ENCODE measurements around the gene KATNAL2.
A peak's percentile ranks its signal among the peaks of the same experiment; 100 is the strongest.
"Not testable (repeated sequence)": the region's sequence is repeated elsewhere in the genome, so short reads cannot be mapped to it uniquely, and the experiment has no call there.

The KATNAL2 gene

DNA sequence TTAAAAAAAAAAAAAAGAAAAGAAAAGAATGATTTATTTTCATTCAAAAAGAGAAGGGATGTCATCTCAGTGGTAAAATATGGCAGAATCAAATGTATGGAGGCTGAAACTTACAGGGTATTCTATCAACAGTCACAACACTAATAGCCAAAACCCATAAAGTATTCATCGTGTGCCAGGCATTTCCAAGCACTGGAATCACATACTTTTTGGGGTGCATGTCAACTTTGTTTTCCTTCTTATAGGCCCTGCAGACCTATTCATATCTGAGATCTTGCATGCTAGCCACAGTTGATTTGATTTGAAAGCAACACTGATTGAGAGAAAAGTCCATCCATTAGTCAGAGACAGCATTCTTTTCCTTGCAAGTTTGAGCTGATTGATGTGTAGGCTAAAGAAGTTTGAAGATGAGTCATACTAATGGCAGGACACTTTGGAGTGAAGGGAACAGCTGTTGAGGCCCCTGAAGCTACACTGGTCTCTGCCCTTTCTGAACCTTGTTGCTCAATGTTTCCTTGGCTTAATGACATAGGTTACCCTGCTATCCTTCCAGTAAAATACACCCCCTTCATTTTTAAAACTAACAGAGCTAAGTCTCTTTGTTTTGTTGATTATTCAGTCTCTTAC, 22.0 kb downstream of the KATNAL2 start:
- no peak for DNase-seq

DNA sequence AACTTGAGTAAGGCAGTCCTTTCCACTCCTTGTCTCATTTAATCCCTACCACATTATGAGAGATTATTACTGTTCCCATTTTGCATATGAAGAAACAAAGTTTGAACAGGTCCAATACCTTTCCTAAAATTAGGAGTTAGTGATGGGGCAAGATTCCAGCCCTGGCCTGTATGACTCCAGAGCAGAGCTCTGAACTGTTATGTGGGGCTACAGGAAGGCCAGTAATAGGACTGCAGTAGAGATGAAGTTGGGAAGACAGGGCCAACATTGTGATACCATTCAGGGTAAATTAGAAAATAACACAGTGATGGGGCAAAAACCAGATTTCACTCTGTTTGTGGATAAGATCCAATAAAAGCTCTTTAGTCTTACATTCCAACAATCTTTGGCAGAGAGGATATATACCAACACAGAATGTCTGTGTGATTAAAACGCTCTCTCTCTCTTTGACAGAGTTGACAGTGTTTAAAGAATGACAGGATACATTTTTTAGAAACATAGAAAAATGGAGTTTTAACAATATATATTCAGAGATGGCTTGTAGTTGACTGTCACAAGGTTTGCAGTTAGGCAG, 22.7 kb downstream of the KATNAL2 start:
- no peak for DNase-seq

DNA sequence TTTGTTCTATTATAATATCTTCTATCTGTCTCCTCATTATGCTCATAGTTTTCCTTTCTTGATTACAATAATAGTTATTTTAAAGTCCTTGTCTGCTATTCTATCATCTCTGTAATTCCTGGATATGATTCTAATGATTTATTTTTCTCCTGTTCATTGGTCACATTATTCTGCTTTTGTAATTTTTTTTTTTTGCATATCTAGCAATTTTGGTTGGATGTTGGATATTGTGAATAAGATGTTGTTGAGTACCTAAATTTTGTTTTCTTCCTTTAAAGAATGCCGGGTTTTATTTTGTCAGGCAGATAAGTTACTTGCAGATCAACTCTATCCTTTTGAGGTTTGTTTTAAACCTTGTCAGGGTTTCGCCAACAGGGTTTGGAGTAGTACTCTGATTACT, 25.2 kb downstream of the KATNAL2 start:
- DNase-seq: no peak

DNA sequence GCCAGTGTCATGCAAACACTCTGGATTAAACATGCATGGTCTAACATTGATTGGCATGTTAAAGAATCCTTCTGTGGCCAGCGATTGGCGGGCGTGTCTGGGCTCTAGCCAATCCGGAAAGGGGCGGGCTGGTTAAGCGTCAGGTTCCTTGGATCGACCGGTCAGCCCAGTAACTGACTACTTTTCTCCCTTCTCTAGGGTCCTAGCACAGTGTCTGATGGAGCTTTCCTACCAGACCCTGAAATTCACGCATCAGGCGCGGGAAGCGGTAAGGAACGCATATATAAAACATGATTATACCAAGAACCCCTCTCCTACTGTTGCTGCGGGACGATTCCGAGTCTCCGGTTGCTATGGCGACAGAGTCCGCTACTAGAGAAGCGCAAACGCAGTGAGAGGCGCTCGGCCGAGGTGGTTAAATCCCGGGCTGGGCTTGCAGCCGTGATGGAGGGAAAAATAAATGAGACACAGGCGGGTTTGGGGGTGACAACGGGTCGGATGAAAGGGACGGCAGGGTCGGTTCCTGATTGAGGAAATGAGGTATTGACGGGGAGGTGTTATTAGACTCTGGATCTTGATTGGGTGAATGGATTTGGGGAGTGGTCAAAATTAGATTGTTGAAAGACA, 29.4 kb downstream of the KATNAL2 start:
- peak; percentile 94 for DNase-seq

DNA sequence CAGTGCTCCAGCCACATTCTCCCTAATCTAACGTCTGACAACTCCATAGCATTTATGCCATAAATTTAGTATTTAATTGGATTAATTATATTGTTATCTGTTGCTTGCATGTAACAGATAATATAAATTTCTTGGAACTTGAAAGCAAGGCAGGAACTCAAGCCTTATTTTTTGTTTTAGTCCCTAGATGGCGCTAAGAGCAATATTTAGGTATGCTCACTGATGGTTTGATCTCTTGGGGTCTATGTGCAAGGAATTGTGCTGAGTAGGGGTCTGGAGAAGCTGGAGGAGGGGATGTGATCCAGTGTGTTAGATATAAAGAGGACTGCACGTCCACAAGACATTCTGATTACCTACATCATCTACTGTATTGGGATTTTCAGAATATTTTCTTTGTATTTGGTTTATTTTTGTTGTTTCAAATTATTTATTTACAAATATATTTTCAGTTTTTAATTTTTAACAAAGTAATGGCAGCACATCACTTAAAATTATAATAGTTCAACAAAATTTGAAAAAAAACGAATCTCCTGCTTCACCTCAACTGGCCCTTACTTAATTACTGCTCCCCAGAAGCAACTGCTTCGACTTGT, 32.8 kb downstream of the KATNAL2 start:
- peak; percentile 10 for DNase-seq

DNA sequence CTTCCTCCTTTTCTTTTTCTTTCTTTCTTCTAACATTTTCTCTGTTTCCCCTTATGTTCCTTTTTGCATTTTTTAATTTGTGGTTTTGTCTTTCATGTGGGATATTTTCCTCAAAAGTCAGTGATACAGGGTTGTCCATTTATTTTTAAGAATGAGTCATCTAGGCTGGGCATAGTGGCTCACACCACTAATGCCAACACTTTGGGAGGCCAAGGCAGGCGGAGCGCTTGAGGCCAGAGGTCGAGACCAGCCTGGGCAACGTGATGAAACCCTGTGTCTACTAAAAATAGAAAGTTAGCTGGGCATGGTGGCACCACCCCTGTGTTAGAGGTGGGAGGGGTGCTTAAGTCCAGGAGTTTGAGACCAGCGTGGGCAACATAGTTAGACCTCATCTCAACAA, 35.8 kb downstream of the KATNAL2 start:
- DNase-seq: no peak

DNA sequence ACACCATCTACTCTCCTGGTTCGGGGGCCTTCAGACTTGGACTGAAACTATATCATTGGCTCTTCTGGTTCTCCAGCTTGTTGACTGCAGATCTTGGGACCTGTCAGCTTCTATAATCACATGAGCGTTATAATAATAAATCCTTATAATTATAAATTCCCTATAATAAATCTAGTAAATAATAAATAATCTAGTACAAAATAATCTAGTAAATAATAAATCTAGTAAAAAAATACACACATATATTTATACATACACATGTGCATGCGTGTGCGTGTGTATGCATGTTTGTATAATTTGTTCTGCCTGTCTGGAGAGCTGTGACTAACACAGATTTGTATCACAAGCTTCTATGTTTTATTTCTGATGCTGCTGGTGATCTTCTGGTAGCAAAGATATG, 40.8 kb downstream of the KATNAL2 start:
- no peak for DNase-seq

DNA sequence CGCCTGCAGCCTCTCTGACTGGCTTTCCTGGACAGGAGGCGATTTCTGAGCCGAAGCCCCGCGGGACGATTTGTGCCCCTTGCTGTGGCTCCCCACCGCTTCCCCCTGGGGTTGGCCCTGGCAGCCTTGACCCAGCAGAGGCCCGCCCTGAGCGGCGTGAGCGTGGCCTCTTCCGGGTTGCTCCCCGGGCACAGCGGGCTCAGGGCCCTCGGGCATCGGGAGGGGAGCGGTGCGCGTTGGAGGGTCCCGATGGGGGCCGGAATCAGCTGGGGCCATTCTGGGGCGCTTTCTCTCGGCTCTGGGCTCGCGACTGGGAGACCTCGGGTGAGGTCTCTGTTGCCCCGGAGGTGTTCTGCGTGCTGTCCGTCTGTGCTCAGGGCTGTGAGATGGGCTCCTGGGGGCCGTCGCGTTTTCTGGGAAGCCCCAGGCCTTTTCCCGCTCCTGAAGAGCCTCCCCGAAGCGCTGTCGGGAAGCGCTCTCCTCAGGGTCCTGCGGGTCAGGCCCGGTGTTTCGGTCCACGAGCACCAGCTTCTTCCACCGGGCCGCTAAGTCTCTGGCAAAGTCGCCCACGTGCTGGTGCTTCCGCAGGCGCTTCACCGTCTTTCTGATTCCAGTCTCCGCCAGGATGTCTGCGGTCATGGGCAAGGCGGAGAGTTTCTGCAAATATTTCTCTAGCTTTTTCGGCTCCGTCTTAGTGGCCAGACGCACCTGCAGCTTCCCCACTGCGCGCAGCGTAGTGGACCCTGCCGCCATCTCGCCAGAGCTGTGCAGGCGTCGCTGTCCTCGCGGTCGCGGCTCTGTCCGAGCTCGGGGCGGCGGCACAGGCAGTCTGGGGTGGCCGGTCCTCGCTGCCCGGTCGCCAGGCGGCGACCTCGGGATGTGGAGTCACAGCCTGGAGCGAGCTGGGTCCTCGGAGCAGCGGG, 46.5 kb downstream of the KATNAL2 start:
- DNase-seq: not testable (repeated sequence)

DNA sequence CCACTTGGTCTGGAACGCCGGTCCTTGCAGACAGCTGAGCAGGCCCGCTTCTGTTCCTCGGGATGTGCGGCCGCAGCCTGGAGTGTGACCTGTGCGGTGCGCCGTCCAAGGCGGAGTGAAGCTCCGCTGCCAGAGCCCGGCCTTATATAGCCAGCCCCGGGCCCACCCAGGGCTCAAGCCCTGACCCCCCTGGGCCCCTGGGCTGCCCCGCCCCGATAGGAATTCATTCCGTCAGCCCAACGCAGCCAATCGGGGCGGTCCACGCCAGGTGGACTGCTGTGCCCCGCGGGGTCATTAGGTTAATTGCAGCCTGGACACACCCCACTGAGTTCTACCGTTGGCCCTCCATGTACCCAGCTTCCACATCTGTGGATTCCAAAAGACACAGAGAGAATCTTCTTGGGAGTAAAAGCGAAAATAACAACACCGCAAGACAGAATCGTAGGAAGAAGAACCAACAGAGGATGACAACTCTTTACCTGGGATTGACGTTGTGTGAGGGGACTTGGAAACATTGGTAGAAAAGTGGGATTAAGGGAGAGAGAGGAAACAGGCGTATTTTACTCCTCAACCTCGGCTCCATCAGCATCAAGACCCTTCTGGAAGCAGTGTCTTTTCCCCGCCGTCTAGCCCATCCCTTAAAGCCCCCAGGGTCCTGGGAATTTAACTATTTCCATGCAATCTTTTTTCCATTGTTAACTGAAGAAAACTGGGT, 47.3 kb downstream of the KATNAL2 start:
- not testable (repeated sequence) for DNase-seq

DNA sequence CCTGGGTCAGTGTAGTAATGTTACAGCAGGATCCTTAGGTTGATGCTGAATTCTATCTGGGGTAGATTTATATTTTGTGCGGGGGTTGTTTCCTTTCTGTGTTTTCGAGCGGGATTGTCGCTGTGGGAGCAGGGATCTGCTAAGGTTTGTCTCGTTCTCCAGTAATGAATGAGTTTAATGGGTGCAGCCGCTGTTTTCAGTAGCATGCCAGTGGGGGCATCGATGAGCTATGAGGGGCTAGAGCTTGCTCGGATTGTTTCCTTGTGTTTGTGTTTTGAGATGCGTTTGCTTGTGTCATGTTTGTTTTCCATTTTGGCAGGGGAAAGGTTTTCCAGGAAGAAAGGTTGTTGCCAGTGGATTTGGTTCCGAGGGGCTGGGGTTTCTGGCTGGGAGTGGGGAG, 48.9 kb downstream of the KATNAL2 start:
- DNase-seq: not testable (repeated sequence)

DNA sequence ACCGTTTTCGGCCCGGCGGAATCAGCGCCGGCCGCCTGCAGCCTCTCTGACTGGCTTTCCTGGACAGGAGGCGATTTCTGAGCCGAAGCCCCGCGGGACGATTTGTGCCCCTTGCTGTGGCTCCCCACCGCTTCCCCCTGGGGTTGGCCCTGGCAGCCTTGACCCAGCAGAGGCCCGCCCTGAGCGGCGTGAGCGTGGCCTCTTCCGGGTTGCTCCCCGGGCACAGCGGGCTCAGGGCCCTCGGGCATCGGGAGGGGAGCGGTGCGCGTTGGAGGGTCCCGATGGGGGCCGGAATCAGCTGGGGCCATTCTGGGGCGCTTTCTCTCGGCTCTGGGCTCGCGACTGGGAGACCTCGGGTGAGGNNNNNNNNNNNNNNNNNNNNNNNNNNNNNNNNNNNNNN, 52.1 kb downstream of the KATNAL2 start:
- not testable (repeated sequence) for DNase-seq

DNA sequence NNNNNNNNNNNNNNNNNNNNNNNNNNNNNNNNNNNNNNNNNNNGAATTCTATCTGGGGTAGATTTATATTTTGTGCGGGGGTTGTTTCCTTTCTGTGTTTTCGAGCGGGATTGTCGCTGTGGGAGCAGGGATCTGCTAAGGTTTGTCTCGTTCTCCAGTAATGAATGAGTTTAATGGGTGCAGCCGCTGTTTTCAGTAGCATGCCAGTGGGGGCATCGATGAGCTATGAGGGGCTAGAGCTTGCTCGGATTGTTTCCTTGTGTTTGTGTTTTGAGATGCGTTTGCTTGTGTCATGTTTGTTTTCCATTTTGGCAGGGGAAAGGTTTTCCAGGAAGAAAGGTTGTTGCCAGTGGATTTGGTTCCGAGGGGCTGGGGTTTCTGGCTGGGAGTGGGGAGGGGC, 102.5 kb downstream of the KATNAL2 start:
- DNase-seq: not testable (repeated sequence)

DNA sequence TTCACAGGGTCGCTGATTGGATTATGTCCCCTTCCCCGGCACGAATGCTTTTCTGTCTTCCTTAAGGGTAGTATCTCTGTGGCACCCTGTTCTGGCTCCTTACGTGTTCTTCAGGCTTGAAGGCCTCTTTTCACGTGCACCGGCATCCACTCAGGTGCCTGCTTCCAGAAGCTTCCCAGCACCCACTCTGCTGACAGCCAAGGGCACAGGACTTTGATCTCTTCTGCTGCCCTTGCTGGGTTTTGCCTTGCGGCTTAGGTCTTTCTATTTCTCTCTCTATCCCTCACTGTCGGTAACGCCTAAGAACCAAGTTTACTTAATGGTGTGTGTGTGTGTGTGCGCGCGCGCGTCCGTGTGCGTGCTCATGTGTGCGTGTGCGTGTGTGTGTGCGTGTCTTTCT, 103.4 kb downstream of the KATNAL2 start:
- not testable (repeated sequence) for DNase-seq

DNA sequence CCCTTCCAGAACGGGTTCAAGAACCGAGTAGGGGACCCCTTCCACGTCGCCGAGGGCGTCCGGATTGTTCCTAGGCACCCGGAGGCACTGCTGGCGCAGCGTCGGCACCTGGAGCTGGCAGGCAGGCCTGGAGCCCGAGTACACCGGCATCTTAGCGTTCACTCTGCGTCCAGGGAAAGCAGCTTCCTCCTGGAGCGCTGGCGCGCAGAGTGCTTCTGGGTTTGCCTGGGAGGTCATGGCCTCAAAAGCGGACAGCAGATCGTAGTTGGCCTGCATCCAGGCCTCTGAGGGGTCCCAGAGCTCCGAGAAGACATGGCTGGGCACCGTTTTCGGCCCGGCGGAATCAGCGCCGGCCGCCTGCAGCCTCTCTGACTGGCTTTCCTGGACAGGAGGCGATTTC, 105.4 kb downstream of the KATNAL2 start:
- not testable (repeated sequence) for DNase-seq

DNA sequence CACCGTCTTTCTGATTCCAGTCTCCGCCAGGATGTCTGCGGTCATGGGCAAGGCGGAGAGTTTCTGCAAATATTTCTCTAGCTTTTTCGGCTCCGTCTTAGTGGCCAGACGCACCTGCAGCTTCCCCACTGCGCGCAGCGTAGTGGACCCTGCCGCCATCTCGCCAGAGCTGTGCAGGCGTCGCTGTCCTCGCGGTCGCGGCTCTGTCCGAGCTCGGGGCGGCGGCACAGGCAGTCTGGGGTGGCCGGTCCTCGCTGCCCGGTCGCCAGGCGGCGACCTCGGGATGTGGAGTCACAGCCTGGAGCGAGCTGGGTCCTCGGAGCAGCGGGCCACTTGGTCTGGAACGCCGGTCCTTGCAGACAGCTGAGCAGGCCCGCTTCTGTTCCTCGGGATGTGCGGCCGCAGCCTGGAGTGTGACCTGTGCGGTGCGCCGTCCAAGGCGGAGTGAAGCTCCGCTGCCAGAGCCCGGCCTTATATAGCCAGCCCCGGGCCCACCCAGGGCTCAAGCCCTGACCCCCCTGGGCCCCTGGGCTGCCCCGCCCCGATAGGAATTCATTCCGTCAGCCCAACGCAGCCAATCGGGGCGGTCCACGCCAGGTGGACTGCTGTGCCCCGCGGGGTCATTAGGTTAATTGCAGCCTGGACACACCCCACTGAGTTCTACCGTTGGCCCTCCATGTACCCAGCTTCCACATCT, 106.5 kb downstream of the KATNAL2 start:
- DNase-seq: not testable (repeated sequence)

DNA sequence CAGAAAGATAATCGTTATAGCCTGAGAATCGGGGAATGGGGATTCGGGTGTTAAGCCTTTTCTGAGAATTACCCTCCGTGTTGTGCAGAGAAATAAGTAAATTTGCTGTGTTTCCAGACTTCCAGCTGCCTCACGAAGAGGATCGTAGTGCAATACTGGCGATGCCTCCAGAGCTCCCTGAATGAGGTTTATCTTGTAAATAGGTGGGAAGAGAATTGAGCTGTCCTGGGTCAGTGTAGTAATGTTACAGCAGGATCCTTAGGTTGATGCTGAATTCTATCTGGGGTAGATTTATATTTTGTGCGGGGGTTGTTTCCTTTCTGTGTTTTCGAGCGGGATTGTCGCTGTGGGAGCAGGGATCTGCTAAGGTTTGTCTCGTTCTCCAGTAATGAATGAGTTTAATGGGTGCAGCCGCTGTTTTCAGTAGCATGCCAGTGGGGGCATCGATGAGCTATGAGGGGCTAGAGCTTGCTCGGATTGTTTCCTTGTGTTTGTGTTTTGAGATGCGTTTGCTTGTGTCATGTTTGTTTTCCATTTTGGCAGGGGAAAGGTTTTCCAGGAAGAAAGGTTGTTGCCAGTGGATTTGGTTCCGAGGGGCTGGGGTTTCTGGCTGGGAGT, 108.3 kb downstream of the KATNAL2 start:
- DNase-seq: not testable (repeated sequence)

DNA sequence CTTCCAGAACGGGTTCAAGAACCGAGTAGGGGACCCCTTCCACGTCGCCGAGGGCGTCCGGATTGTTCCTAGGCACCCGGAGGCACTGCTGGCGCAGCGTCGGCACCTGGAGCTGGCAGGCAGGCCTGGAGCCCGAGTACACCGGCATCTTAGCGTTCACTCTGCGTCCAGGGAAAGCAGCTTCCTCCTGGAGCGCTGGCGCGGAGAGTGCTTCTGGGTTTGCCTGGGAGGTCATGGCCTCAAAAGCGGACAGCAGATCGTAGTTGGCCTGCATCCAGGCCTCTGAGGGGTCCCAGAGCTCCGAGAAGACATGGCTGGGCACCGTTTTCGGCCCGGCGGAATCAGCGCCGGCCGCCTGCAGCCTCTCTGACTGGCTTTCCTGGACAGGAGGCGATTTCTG, 111.3 kb downstream of the KATNAL2 start:
- not testable (repeated sequence) for DNase-seq

DNA sequence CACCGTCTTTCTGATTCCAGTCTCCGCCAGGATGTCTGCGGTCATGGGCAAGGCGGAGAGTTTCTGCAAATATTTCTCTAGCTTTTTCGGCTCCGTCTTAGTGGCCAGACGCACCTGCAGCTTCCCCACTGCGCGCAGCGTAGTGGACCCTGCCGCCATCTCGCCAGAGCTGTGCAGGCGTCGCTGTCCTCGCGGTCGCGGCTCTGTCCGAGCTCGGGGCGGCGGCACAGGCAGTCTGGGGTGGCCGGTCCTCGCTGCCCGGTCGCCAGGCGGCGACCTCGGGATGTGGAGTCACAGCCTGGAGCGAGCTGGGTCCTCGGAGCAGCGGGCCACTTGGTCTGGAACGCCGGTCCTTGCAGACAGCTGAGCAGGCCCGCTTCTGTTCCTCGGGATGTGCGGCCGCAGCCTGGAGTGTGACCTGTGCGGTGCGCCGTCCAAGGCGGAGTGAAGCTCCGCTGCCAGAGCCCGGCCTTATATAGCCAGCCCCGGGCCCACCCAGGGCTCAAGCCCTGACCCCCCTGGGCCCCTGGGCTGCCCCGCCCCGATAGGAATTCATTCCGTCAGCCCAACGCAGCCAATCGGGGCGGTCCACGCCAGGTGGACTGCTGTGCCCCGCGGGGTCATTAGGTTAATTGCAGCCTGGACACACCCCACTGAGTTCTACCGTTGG, 112.4 kb downstream of the KATNAL2 start:
- not testable (repeated sequence) for DNase-seq

DNA sequence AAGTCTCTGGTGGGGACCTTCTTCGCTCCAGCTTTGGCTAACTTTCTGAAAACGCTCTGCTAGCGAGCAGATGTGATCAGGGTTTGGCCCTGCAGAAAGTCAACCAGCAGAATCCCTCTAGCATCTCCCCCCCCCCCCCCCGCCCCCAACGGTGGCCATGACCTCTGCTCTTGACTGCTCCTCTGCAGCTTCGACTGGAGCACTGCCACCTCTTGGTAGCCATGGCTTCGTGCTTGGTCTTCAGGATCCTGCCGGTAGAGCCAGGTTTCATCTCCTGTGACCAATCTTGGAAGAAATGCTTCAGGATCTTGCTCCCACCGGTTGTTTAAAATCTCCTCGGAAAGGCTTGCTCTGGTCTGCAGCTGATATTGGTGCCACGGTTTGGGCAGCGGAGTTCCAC, 113.5 kb downstream of the KATNAL2 start:
- not testable (repeated sequence) for DNase-seq

DNA sequence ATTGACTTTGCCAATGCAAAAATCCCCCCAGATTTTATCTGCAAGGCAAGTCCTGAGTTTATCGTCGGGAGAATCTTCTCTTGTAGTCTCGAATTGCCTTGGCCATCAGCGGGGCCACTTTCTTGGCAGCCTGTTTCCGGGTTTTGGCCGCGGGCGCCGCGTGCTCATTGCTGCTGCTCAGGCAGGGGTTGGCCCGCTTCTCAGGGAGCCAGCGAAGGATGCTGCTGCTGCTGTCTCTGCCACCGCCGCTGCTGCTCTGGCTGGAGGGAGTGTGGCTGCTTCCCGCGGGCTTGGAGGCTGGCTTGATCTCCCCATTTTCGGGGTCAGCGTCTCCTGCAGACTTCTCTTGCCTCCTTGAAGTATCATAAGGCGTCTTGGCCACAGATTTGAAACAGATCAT, 115.5 kb downstream of the KATNAL2 start:
- DNase-seq: no peak

DNA sequence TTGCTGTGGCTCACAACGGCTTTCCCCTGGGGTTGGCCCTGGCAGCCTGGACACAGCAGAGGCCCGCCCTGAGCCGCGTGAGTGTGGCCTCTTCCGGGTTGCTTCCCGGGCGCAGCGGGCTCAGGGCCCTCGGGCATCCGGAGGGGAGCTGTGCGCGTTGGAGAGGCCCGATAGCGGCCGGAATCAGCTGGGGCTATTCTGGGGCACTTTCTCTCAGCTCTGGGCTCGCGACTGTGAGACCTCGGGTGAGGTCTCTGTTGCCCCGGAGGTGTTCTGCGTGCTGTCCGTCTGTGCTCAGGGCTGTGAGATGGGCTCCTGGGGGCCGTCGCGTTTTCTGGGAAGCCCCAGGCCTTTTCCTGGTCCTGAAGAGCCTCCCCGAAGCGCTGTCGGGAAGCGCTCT, 117.2 kb downstream of the KATNAL2 start:
- DNase-seq: not testable (repeated sequence)
